Stimulated activated naive CD4-positive, alpha-beta T cell (primary cell): ENCODE results near the gene FEZF2.

Source experiments
- DNase-seq, 6 experiments: peaks; one replicate each; lab custom pipeline; 2025; lab: John Stamatoyannopoulos, UW

The FEZF2 gene

GRCh38 chr3:62329971-62330370, 43.4 kb downstream of the FEZF2 start:
- no peak for DNase-seq

- no peak for DNase-seq
Observed at GRCh38 chr3:62325896-62326295, 47.5 kb downstream of the FEZF2 start.

GRCh38 chr3:62323241-62323640, 50.1 kb downstream of the FEZF2 start:
- DNase-seq, result no peak
